ENCODE data around the gene ARHGAP32. TPM values are rescaled to one million over a fixed set of nuclear protein-coding genes. Genes with fewer than 3 reads are reported as not detected.

ARHGAP32 gene
- total RNA-seq, 1 experiment from 2014 or later: 22.0 TPM

DNA sequence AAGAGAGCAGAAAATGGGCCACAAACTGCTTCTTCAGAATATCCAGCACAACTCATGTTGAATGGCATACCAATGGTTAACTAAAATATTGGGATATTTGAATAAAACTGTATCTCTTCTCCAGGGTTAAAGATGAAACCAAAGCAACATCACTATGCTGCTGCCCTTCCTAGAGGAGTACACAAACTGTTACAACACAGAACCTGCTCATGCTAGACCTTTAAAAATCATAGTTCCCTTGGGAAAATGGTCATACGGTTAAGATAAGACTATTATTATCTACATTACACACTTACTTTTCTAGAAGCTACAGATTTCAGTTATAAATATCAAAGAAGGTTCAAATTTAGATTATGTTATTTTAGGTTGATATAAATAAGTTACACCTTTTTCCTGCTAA, 170.8 kb downstream of the ARHGAP32 start:
- no peak overlapping the region for H2BK12ac ChIP-seq (ENCODE audit: insufficient read length, low read depth, low read length)
- no peak overlapping the region for H3K27ac ChIP-seq (ENCODE audit: insufficient read length, low read depth, low read length)
- Mint-ChIP-seq H3K4me3 (no peak overlapping the region), H3K27ac (no peak overlapping the region), H3K4me1 (peaks cover 11 to 16% of the 10 kb centered on the region in 2 experiments), H3K27me3 (ENCODE audit: low read depth) (no peaks in the 10 kb centered on the region), H3K9me3 (no peaks in the 10 kb centered on the region), H3K36me3 (ENCODE audit: insufficient read depth in 1 of 3, low read depth in 3 of 3) (no peaks in the 10 kb centered on the region; a peak in 1 of 7 replicates)
- no peak overlapping the region for H4K8ac ChIP-seq (replicated peaks; ENCODE audit: insufficient read length, low read depth, low read length)
- no peak overlapping the region for H4K5ac ChIP-seq (ENCODE audit: insufficient read length, low read depth, low read length)
- H4K20me1 ChIP-seq (ENCODE audit: control insufficient read depth, insufficient read depth, insufficient read length): no peaks in the 10 kb centered on the region
- no peak overlapping the region for H2AFZ ChIP-seq (ENCODE audit: low read length)
- H2BK120ac ChIP-seq (ENCODE audit: low read depth, low read length, poor library complexity, severe bottlenecking): no peak overlapping the region
- H3K9ac ChIP-seq (ENCODE audit: extremely low read depth, insufficient read length, low read length): no peak overlapping the region
- H3K9me3 ChIP-seq (ENCODE audit: control insufficient read depth, low read depth, low read length): no peaks in the 10 kb centered on the region
- H3K14ac ChIP-seq (ENCODE audit: insufficient read depth, low read length): no peak overlapping the region
- no peak overlapping the region for H2BK15ac ChIP-seq (ENCODE audit: low read depth, low read length)
- H3T11ph ChIP-seq (ENCODE audit: low read length): no peak overlapping the region
- H2AK5ac ChIP-seq (ENCODE audit: insufficient read length, low read length): no peak overlapping the region
- H3K79me2 ChIP-seq (ENCODE audit: insufficient read depth, low read length): no peaks in the 10 kb centered on the region
- no peaks in the 10 kb centered on the region for H3K27me3 ChIP-seq (ENCODE audit: insufficient read depth, low read length)
- H3K56ac ChIP-seq (ENCODE audit: insufficient read length, low read depth, low read length): no peak overlapping the region
- no peak overlapping the region for H3K4ac ChIP-seq (ENCODE audit: low read depth, low read length)
- H3K23me2 ChIP-seq (ENCODE audit: insufficient read length, low read depth, low read length, poor library complexity, severe bottlenecking): no peaks in the 10 kb centered on the region
- H3K23ac ChIP-seq (ENCODE audit: insufficient read length, low read depth, low read length): no peak overlapping the region
- no peak overlapping the region for H2BK20ac ChIP-seq (ENCODE audit: low read depth, low read length, poor library complexity, severe bottlenecking)
- H2BK5ac ChIP-seq (ENCODE audit: insufficient read length, low read length): no peak overlapping the region
- TF ChIP-seq, protein P1, sequence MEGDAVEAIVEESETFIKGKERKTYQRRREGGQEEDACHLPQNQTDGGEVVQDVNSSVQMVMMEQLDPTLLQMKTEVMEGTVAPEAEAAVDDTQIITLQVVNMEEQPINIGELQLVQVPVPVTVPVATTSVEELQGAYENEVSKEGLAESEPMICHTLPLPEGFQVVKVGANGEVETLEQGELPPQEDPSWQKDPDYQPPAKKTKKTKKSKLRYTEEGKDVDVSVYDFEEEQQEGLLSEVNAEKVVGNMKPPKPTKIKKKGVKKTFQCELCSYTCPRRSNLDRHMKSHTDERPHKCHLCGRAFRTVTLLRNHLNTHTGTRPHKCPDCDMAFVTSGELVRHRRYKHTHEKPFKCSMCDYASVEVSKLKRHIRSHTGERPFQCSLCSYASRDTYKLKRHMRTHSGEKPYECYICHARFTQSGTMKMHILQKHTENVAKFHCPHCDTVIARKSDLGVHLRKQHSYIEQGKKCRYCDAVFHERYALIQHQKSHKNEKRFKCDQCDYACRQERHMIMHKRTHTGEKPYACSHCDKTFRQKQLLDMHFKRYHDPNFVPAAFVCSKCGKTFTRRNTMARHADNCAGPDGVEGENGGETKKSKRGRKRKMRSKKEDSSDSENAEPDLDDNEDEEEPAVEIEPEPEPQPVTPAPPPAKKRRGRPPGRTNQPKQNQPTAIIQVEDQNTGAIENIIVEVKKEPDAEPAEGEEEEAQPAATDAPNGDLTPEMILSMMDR (conservative IDR thresholded peaks at IDR 0.05): no peak
- H3K4me2 ChIP-seq (ENCODE audit: insufficient read depth, insufficient read length, low read length): no peak overlapping the region
- no peak overlapping the region for H4K91ac ChIP-seq (ENCODE audit: insufficient read length, low read depth, low read length)
- H3K79me1 ChIP-seq (ENCODE audit: insufficient read depth, low read depth, low read length, poor library complexity, severe bottlenecking): no peaks in the 10 kb centered on the region
- WGBS (ENCODE audit: extremely low coverage, insufficient read length, low lambda C conversion rate): no CpG with 5 or more reads among the region's 1 CpG
- DNase-seq: no peak
- no peak overlapping the region for H3K18ac ChIP-seq (ENCODE audit: insufficient read length, low read depth, low read length)
- no peaks in the 10 kb centered on the region; the same call in 1 of the 2 replicates for H3K4me1 ChIP-seq (ENCODE audit: insufficient read depth, low read length)
